ENCODE data around the gene WBP2.
"Not testable (repeated sequence)": the region's sequence is repeated elsewhere in the genome, so short reads cannot be mapped to it uniquely, and the experiment has no call there.

WBP2 gene

GRCh38 chr17:75874323-75875181, 19.4 kb upstream of the WBP2 start:
- Histone ChIP-seq H3K27me3 (ENCODE audit: low read length) (no peaks in the 10 kb centered on the region), H3K9ac (ENCODE audit: low read length) (no peak overlapping the region), H3K27ac (ENCODE audit: low read depth, low read length) (no peak overlapping the region), H3K4me3 (ENCODE audit: insufficient read depth, low read length, poor library complexity, severe bottlenecking) (no peak overlapping the region), H3K79me2 (ENCODE audit: insufficient read depth, low read length) (no peaks in the 10 kb centered on the region), H3K9me2 (replicated peaks; ENCODE audit: insufficient read depth, low read length) (no peaks in the 10 kb centered on the region), H2AFZ (ENCODE audit: low read depth, low read length, severe bottlenecking) (no peak overlapping the region), H3F3A (ENCODE audit: insufficient read depth) (no peaks in the 10 kb centered on the region), H3K4me2 (ENCODE audit: low read depth, low read length, poor library complexity, severe bottlenecking) (no peak overlapping the region), H4K20me1 (ENCODE audit: low read depth, low read length) (no peaks in the 10 kb centered on the region), H3K9me3 (ENCODE audit: insufficient read depth, low read length) (no peaks in the 10 kb centered on the region), H3K36me3 (ENCODE audit: low read length) (no peaks in the 10 kb centered on the region)
- no peak for TF ChIP-seq EZH2phosphoT487 (conservative IDR thresholded peaks at IDR 0.05; ENCODE audit: low read length)
- no peak for TF ChIP-seq CTCF (IDR thresholded peaks at IDR 0.05; ENCODE audit: insufficient read depth, low read length, poor library complexity, severe bottlenecking)

- TF ChIP-seq EZH2phosphoT487 (conservative IDR thresholded peaks at IDR 0.05; ENCODE audit: low read length): no peak
- no peak for TF ChIP-seq CTCF (IDR thresholded peaks at IDR 0.05; ENCODE audit: insufficient read depth, low read length, poor library complexity, severe bottlenecking)
- Histone ChIP-seq H4K20me1 (ENCODE audit: low read depth, low read length) (no peaks in the 10 kb centered on the region), H3K27me3 (ENCODE audit: low read length) (no peaks in the 10 kb centered on the region), H3F3A (ENCODE audit: insufficient read depth) (no peaks in the 10 kb centered on the region), H2AFZ (ENCODE audit: low read depth, low read length, severe bottlenecking) (no peak overlapping the region), H3K36me3 (ENCODE audit: low read length) (no peaks in the 10 kb centered on the region), H3K9me3 (ENCODE audit: insufficient read depth, low read length) (no peaks in the 10 kb centered on the region), H3K4me3 (ENCODE audit: insufficient read depth, low read length, poor library complexity, severe bottlenecking) (no peak overlapping the region), H3K9me2 (replicated peaks; ENCODE audit: insufficient read depth, low read length) (no peaks in the 10 kb centered on the region), H3K27ac (ENCODE audit: low read depth, low read length) (no peak overlapping the region), H3K79me2 (ENCODE audit: insufficient read depth, low read length) (no peaks in the 10 kb centered on the region), H3K9ac (ENCODE audit: low read length) (no peak overlapping the region), H3K4me2 (ENCODE audit: low read depth, low read length, poor library complexity, severe bottlenecking) (no peak overlapping the region)
These were observed 18.6 kb upstream of the WBP2 start for GRCh38 chr17:75873587-75874322.

- H3K36me3 ChIP-seq (ENCODE audit: low read length): no peaks in the 10 kb centered on the region
- no peak overlapping the region for H3K4me3 ChIP-seq (ENCODE audit: insufficient read depth, low read length, poor library complexity, severe bottlenecking)
- no peaks in the 10 kb centered on the region for H3K27me3 ChIP-seq (ENCODE audit: low read length)
- H3K9ac ChIP-seq (ENCODE audit: low read length): no peak overlapping the region
- H3K27ac ChIP-seq (ENCODE audit: low read depth, low read length): no peak overlapping the region
- no peaks in the 10 kb centered on the region for H3K79me2 ChIP-seq (ENCODE audit: insufficient read depth, low read length)
- TF ChIP-seq EZH2phosphoT487 (conservative IDR thresholded peaks at IDR 0.05; ENCODE audit: low read length) (no peak), CTCF (IDR thresholded peaks at IDR 0.05; ENCODE audit: insufficient read depth, low read length, poor library complexity, severe bottlenecking) (no peak)
- H3F3A ChIP-seq (ENCODE audit: insufficient read depth): no peaks in the 10 kb centered on the region
- H4K20me1 ChIP-seq (ENCODE audit: low read depth, low read length): no peaks in the 10 kb centered on the region
- H3K4me2 ChIP-seq (ENCODE audit: low read depth, low read length, poor library complexity, severe bottlenecking): no peak overlapping the region
- no peaks in the 10 kb centered on the region for H3K9me2 ChIP-seq (replicated peaks; ENCODE audit: insufficient read depth, low read length)
- H2AFZ ChIP-seq (ENCODE audit: low read depth, low read length, severe bottlenecking): no peak overlapping the region
- H3K9me3 ChIP-seq (ENCODE audit: insufficient read depth, low read length): no peaks in the 10 kb centered on the region
These were observed 17.6 kb upstream of the WBP2 start for GRCh38 chr17:75872434-75873351.

- not testable (repeated sequence) for H3K79me2 ChIP-seq (ENCODE audit: insufficient read depth, low read length); H3K9me3 ChIP-seq (ENCODE audit: insufficient read depth, low read length); H2AFZ ChIP-seq (ENCODE audit: low read depth, low read length, severe bottlenecking); H3K4me3 ChIP-seq (ENCODE audit: insufficient read depth, low read length, poor library complexity, severe bottlenecking); H3K36me3 ChIP-seq (ENCODE audit: low read length); H3K4me2 ChIP-seq (ENCODE audit: low read depth, low read length, poor library complexity, severe bottlenecking); H3K27ac ChIP-seq (ENCODE audit: low read depth, low read length); H3K9me2 ChIP-seq (replicated peaks; ENCODE audit: insufficient read depth, low read length); H3F3A ChIP-seq (ENCODE audit: insufficient read depth); H3K9ac ChIP-seq (ENCODE audit: low read length); H3K27me3 ChIP-seq (ENCODE audit: low read length); H4K20me1 ChIP-seq (ENCODE audit: low read depth, low read length)
These were observed 15.1 kb upstream of the WBP2 start for GRCh38 chr17:75870228-75870627.
